HG03378 (cell line): ENCODE results near the gene AHI1.
A peak's percentile ranks its signal among the peaks of the same experiment; 100 is the strongest.
"Not testable (repeated sequence)": the region's sequence is repeated elsewhere in the genome, so short reads cannot be mapped to it uniquely, and the experiment has no call there.

ENCODE experiments used
- ATAC-seq: cut with Tn5 transposase; IDR thresholded peaks from one replicate; pipeline ENCODE4 v1.9.1; 2021; ENCODE audit warnings: mild to moderate bottlenecking, moderate library complexity; ENCODE audit not compliant: unreplicated experiment

The AHI1 gene

GRCh38 chr6:135506270-135506997, 8.9 kb upstream of the AHI1 start:
- ATAC-seq: peak; percentile 88

DNA sequence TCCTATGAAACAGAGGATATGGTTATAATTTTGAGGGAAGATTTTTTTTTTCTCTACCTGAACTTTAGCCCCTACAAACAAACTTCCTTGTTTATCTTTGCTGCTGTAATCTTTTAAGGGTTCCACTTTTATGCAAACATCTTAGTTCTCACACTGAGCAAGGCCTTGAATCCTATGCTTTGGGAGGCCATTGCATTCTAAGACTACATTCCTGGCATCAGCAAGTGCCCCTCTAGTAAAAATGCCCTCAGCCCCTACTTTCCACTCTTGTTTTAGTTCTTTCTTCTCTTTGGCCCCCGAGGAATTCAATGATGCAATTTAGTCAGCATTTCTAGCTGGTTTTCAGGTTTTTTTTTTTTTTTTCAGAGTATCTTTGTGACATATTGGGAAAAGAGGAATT, 8.1 kb upstream of the AHI1 start:
- ATAC-seq: no peak

GRCh38 chr6:135505222-135505621, 7.7 kb upstream of the AHI1 start:
- no peak for ATAC-seq

GRCh38 chr6:135504734-135505133, 7.2 kb upstream of the AHI1 start:
- ATAC-seq: no peak

- ATAC-seq: no peak
Observed at GRCh38 chr6:135503703-135504475, 6.3 kb upstream of the AHI1 start.

DNA sequence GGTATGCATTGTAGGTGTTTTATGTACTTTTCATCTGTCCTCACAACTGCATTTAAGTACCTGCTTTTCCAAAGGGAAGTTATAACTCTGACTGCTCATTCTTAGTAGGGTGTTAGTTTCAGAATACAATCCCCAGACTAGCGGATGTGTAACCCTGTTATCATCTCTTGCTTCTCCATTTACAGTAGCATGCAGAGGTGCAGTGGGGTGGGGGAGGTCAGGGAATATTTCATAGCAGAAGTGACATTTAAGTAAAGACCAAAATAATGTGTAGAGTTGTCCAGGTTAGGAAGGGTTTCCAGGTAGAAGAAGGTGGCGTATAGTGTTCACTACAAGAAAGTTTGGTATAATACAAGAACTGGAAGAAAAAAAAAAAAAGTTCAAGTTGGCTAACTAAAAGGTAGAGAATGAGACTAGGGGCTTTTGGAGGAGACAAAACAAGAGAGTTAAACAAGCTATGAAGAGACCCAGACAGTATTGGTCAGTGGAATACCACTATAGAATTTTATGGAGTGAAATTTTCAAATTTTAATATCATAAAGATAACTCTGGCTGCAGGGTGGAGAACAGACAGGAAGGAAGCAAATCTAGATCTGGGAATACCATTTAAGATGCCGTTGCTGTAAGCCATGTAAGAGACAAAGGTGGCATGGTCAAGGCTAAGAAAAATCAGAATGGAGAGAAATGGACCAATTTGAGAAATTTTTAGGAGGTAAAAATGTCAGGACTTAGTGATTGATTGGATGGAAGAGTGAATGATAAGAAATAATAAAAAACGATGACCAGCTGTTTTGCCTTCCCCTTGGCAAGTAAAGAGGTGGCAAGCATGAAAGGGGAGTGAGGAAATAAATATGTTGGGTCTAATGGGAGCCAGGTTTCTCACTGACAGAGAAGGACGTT, 2.2 kb upstream of the AHI1 start:
- ATAC-seq: no peak

DNA sequence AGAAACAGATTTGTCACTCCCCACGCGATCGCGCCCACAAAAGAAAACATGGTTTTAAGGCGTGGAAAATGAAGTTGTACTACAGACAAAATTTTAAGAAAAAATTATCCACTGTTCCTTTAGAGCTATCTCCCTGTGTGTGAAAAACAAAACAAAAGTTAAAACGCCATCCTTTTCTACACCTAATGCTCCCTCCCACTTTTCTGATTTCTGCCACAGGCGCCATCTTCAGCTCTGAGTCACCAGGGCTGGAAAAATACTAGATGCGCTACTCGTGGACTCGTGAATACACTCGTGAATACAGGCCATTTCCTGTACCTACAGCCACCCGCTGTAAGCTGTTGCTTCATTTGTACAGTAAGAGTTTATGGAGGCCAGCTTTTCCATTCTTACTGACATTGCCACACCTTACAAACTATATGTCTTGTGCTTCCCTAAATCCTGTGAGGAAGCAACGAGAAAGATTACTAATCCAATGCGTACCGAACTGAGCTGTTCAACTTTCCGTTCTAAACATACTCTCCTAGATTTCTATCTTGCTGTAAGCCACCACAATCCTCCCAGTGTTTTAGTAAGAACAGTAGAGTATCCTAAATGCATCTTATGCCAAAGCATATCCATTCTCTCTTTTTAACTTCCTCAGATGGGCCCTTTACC, 773 bp upstream of the AHI1 start:
- ATAC-seq: peak; percentile 42

DNA sequence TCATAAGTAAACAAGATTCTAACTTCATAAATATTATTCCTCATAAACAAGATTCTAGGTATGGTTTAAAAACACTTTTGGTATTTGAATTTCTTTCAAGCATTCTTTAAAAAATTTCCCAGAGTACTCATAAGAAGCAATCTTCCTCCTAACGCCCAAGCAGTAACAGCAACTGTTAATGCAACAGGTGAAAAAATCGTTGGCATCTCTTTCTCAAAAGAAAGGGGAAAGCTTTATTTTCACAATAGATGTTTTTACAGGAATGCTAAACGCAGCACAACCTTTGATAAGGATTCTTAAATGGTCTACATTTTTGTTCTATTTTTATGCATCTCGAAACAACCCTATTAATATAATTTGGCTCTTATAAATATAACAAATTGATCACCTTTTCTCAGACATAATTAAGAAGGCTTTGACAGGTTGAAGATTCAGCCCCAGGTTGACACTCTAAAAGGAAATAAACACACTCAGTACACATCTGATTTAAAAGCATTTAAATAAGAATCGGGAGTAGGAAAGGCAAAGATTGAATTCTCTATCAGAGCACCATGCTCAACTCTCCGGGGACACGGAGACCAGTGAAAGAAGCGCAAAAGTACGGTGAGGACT, 634 bp downstream of the AHI1 start:
- ATAC-seq: no peak

GRCh38 chr6:135493218-135493961, 4.2 kb downstream of the AHI1 start:
- ATAC-seq: no peak

GRCh38 chr6:135490381-135490780, 7.2 kb downstream of the AHI1 start:
- ATAC-seq: no peak

- no peak for ATAC-seq
Observed at GRCh38 chr6:135488023-135488422, 9.5 kb downstream of the AHI1 start.

- not testable (repeated sequence) for ATAC-seq
Observed at GRCh38 chr6:135483903-135484302, 13.6 kb downstream of the AHI1 start.

- ATAC-seq: no peak
Observed at GRCh38 chr6:135481783-135482369, 15.7 kb downstream of the AHI1 start.

GRCh38 chr6:135479601-135480000, 17.9 kb downstream of the AHI1 start:
- no peak for ATAC-seq

DNA sequence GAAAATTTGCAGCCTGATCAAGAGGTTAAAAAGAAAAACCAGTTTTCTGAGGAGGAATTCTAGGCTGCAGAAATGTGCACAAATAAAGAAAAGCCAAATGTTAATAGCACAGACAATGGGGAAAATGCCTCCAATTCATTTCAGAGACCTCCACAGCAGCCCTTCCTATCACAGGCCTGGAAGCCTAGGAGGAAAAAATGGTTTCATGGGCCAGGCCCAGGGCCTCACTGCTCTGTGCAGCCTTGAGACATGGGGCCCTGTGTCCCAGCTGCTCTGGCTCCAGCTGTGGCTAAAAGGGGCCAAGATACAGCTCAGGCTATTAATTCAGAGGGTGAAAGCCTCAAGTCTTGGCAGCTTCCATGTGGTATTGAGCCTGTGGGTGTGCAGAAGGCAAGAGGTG, 18.9 kb downstream of the AHI1 start:
- no peak for ATAC-seq

DNA sequence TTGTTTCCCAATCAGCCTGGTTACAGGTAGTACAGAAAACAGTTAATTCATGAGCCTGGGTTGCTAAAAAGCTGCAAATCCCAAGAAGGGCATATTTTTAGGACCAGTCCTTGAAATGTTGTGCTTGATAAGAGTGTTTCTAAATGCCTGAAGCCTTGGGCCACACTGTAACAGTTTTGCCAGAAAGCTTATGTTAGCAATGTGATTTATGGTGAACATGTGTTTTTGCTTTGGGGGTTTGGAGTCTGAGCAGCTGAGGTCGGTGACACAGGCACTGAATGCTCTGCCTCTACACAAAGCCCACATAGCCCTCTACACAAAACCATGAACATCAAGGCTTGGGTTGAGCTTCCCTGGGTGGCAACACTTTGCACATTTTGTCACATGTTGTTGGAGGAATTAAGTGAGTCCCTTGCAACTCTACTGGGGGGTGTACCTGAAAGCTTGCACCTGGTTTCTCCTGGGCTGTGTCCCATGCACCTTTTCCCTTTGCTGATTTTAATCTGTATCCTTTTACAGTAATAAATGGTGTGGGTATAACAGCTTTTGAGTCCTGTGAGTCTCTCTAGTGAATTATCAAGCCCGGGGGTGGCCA, 22.2 kb downstream of the AHI1 start:
- ATAC-seq: no peak

DNA sequence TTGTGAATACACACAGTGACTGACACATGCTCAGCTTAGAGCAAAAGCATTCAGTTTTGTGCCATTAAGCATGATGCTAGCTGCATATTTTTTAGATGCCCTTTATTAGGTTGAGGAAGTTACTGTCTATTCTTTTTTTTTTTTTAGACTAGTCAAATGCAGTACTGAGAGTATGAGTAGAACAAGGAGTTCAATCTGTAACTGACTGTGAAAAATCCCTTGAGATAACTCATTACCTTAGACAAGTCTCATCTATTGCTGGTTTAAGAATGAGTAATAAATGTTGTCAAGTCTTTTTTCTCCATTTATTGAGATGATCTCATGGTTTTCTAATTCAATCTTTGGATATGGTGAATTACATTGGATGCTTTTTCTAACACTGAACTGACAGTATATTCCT, 23.2 kb downstream of the AHI1 start:
- ATAC-seq: no peak

GRCh38 chr6:135465903-135466302, 31.6 kb downstream of the AHI1 start:
- no peak for ATAC-seq

DNA sequence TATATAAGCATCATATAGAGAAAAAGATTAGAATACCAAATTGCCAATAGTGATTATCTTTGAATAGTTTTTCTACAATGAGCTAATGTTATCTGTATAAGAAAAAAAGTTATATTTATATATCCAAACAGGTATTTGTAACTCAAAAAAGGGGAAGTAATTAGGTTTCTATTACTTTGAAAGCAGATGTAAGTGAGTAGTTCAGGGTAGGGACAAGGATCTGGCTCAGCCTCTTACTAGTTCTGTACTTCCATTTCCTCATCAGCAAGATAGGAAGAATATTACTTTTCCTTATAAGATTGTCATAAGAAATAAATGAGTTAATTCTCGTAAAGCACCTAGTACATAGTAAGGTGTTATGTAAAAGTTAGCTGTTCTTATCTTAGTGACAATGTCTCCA, 32.2 kb downstream of the AHI1 start:
- ATAC-seq: peak; percentile 86
